IPS-18a (cell line): ENCODE results near the gene NKG7.
A peak's percentile ranks its signal among the peaks of the same experiment; 100 is the strongest.

Source experiments
- H3K27ac ChIP-seq: one replicate; pipeline ENCODE4 v1.5.1; 2013; ENCODE audit warnings: low read length
- H3K27me3 ChIP-seq: one replicate; pipeline ENCODE4 v1.6.1; 2013; ENCODE audit warnings: mild to moderate bottlenecking, low read length; ENCODE audit not compliant: control insufficient read depth, insufficient read depth
- H3K36me3 ChIP-seq: one replicate; pipeline ENCODE4 v1.6.1; 2013; ENCODE audit warnings: low read depth, low read length; ENCODE audit not compliant: control insufficient read depth
- H3K4me1 ChIP-seq: one replicate; pipeline ENCODE4 v1.6.1; 2013; ENCODE audit warnings: low read depth, low read length; ENCODE audit not compliant: control insufficient read depth
- H3K4me3 ChIP-seq: one replicate; pipeline ENCODE4 v1.5.1; 2013; ENCODE audit warnings: low read length
- H3K9ac ChIP-seq: one replicate; pipeline ENCODE4 v1.6.1; 2013; ENCODE audit warnings: mild to moderate bottlenecking, low read length, moderate library complexity
- H3K9me3 ChIP-seq: one replicate; pipeline ENCODE4 v1.6.1; 2013; ENCODE audit warnings: low read depth, low read length; ENCODE audit not compliant: control insufficient read depth

Gene NKG7

DNA sequence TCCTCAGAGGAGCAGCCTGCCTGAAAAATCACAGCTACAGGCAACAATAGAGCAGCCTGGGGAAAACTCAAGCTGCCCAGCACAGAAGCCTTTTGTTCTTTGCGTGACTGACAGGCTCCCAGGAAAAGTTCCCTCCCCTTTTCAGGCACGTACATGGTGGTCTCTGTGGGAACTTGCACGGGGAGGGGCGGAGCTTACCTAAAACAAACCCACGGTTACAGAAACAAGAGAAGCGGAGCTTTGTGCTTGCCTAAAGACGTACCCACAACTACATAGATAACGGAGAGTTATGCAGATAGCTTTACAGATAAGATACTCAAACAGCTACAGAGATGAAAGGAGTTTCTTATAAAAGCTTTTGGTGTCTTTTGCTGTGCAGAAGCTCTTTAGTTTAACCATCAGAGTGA lies 17.7 kb downstream of the NKG7 start:
- Histone ChIP-seq H3K4me3 (peak overlapping the region; percentile 14), H3K9me3 (no peaks in the 10 kb centered on the region), H3K36me3 (no peaks in the 10 kb centered on the region), H3K27me3 (no peaks in the 10 kb centered on the region), H3K9ac (peak overlapping the region; percentile 34), H3K4me1 (peaks cover 11% of the 10 kb centered on the region), H3K27ac (no peak overlapping the region)

- H3K9me3 ChIP-seq: no peaks in the 10 kb centered on the region
- H3K9ac ChIP-seq: peak overlapping the region; percentile 34
- peaks cover 11% of the 10 kb centered on the region for H3K4me1 ChIP-seq
- H3K4me3 ChIP-seq: peak overlapping the region; percentile 14
- H3K27ac ChIP-seq: no peak overlapping the region
- no peaks in the 10 kb centered on the region for H3K27me3 ChIP-seq
- no peaks in the 10 kb centered on the region for H3K36me3 ChIP-seq
These were observed 18.2 kb downstream of the NKG7 start for GRCh38 chr19:51354103-51354741.

- Histone ChIP-seq H3K27me3 (no peaks in the 10 kb centered on the region), H3K9me3 (no peaks in the 10 kb centered on the region), H3K27ac (no peak overlapping the region), H3K4me1 (peaks cover 11% of the 10 kb centered on the region), H3K9ac (no peak overlapping the region), H3K36me3 (no peaks in the 10 kb centered on the region), H3K4me3 (no peak overlapping the region)
These were observed 19.6 kb downstream of the NKG7 start for GRCh38 chr19:51352783-51353360.

DNA sequence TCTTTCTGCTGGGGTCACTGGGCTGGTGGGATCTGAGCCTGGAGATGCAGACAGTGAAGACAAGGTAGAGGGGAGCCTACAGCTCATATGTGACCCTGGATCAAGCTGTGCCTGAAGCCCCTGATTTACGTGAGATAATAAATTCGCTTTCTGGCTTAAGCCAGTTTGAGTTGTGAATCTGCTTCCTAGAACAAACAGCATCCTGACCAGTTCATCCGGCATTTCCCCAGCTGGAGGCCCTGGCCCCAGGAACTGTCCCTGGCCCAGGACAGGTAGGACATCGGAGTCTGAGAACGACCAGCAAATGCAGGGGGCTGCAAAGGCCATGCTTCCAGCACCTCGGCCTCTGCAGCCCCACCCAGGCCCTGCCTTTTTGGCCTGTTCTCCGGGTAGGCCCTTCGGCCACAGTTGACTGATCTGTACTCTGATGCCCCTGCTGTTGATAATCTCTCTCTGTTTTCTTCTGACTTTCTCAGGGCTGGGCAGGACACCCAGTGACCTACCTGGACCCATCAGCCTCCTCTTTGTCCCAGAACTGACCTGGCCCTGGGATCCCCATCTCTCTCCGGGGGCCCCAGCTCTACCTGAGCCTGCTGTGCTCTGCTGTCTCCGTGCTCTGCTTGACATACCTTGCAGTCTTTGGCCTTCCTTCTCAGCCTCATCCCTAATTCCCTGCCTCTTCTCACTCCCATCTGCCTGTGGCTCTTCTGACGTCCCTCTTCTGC lies 21.0 kb downstream of the NKG7 start:
- Histone ChIP-seq H3K36me3 (no peaks in the 10 kb centered on the region), H3K4me1 (peaks cover 11% of the 10 kb centered on the region), H3K27ac (no peak overlapping the region), H3K9ac (no peak overlapping the region), H3K4me3 (no peak overlapping the region), H3K9me3 (no peaks in the 10 kb centered on the region), H3K27me3 (no peaks in the 10 kb centered on the region)

- H3K4me3 ChIP-seq: no peak overlapping the region
- H3K27me3 ChIP-seq: no peaks in the 10 kb centered on the region
- H3K36me3 ChIP-seq: no peaks in the 10 kb centered on the region
- H3K9ac ChIP-seq: no peak overlapping the region
- H3K4me1 ChIP-seq: peaks cover 3% of the 10 kb centered on the region
- H3K27ac ChIP-seq: no peak overlapping the region
- H3K9me3 ChIP-seq: no peaks in the 10 kb centered on the region
These were observed 25.1 kb downstream of the NKG7 start for GRCh38 chr19:51347209-51347928.

GRCh38 chr19:51346742-51347141 lies 25.7 kb downstream of the NKG7 start:
- H3K27me3 ChIP-seq: peaks cover 6% of the 10 kb centered on the region
- peaks cover 9% of the 10 kb centered on the region for H3K4me1 ChIP-seq
- no peak overlapping the region for H3K9ac ChIP-seq
- H3K4me3 ChIP-seq: no peak overlapping the region
- H3K27ac ChIP-seq: no peak overlapping the region
- no peaks in the 10 kb centered on the region for H3K36me3 ChIP-seq
- H3K9me3 ChIP-seq: no peaks in the 10 kb centered on the region

GRCh38 chr19:51345076-51345620 lies 27.3 kb downstream of the NKG7 start:
- H3K4me3 ChIP-seq: no peak overlapping the region
- H3K4me1 ChIP-seq: peaks cover 9% of the 10 kb centered on the region
- peaks cover 22% of the 10 kb centered on the region for H3K27me3 ChIP-seq
- H3K9me3 ChIP-seq: no peaks in the 10 kb centered on the region
- H3K36me3 ChIP-seq: no peaks in the 10 kb centered on the region
- no peak overlapping the region for H3K9ac ChIP-seq
- no peak overlapping the region for H3K27ac ChIP-seq

- H3K9ac ChIP-seq: no peak overlapping the region
- H3K27ac ChIP-seq: no peak overlapping the region
These were observed 29.6 kb downstream of the NKG7 start for GRCh38 chr19:51342631-51343569.

GRCh38 chr19:51341976-51342580 lies 30.4 kb downstream of the NKG7 start, which contains the start of gene VSIG10L:
Gene VSIG10L, minus strand, starts transcription at chr19:51342139. Its CDS starts 15 bp downstream, at chr19:51342124.
- peaks cover 9% of the 10 kb centered on the region for H3K4me1 ChIP-seq
- no peak within 1 kb of the TSS for H3K9ac ChIP-seq
- H3K9me3 ChIP-seq: no peaks in the 10 kb centered on the region
- H3K4me3 ChIP-seq: peak within 1 kb of the TSS; percentile 56
- no peaks in the 10 kb centered on the region for H3K36me3 ChIP-seq
- no peak within 1 kb of the TSS for H3K27ac ChIP-seq
- H3K27me3 ChIP-seq: peaks cover 22% of the 10 kb centered on the region

More at GRCh38 chr19:51342631-51343569, 29.6 kb downstream of the NKG7 start:
- Histone ChIP-seq H3K36me3 (no peaks in the 10 kb centered on the region), H3K9me3 (no peaks in the 10 kb centered on the region), H3K27me3 (peaks cover 22% of the 10 kb centered on the region), H3K4me1 (peaks cover 9% of the 10 kb centered on the region), H3K4me3 (no peak overlapping the region)

- H3K27ac ChIP-seq: no peak overlapping the region
- H3K4me3 ChIP-seq: peak overlapping the region; percentile 56
- H3K9ac ChIP-seq: no peak overlapping the region
- H3K9me3 ChIP-seq: no peaks in the 10 kb centered on the region
- no peaks in the 10 kb centered on the region for H3K36me3 ChIP-seq
- H3K27me3 ChIP-seq: peaks cover 22% of the 10 kb centered on the region
- peaks cover 9% of the 10 kb centered on the region for H3K4me1 ChIP-seq
These were observed 31.4 kb downstream of the NKG7 start for GRCh38 chr19:51341066-51341465.
